Measurements from ENCODE around the gene MTMR4.

DNA sequence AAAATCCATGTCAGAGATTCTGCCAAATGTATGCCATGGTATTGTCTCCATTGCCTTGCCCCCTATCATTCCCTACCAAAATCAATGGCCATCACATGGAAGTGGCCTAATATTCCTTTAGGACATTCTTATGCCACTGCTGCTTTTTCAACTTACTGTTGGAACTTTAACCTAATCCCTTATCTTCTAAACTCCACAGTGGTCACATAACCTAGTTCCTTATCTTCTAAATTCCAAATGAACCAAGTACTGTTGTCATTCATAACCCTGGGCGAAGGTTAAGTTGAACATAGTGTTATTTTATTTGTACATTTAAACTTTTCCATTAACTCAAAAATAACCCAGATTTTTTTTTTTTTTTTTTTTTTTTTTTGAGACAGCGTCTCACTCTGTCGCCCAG, 29.8 kb downstream of the MTMR4 start:
- TF ChIP-seq, protein P1, sequence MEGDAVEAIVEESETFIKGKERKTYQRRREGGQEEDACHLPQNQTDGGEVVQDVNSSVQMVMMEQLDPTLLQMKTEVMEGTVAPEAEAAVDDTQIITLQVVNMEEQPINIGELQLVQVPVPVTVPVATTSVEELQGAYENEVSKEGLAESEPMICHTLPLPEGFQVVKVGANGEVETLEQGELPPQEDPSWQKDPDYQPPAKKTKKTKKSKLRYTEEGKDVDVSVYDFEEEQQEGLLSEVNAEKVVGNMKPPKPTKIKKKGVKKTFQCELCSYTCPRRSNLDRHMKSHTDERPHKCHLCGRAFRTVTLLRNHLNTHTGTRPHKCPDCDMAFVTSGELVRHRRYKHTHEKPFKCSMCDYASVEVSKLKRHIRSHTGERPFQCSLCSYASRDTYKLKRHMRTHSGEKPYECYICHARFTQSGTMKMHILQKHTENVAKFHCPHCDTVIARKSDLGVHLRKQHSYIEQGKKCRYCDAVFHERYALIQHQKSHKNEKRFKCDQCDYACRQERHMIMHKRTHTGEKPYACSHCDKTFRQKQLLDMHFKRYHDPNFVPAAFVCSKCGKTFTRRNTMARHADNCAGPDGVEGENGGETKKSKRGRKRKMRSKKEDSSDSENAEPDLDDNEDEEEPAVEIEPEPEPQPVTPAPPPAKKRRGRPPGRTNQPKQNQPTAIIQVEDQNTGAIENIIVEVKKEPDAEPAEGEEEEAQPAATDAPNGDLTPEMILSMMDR (IDR thresholded peaks at IDR 0.05), result no peak
- no peak for TF ChIP-seq EP300 (IDR thresholded peaks at IDR 0.05)
- no peak for TF ChIP-seq POLR2A (IDR thresholded peaks at IDR 0.05)
